ENCODE results near the gene SERF2. TPM values are rescaled to one million over a fixed set of nuclear protein-coding genes. Genes with fewer than 3 reads are reported as not detected.
"Not testable (repeated sequence)": the region's sequence is repeated elsewhere in the genome, so short reads cannot be mapped to it uniquely, and the experiment has no call there.

SERF2 gene
- total RNA-seq, 2 donors from 2014 or later: 456 to 585 TPM

GRCh38 chr15:43799945-43800285 lies 7.8 kb downstream of the SERF2 start, which contains the start of gene SERINC4:
Gene SERINC4 (minus strand): TSS chr15:43800220. CDS start chr15:43799986, 234 bp downstream.
- H3K36me3 Mint-ChIP-seq: peaks cover 38% of the 10 kb centered on the region
- H3K27ac Mint-ChIP-seq: peak within 1 kb of the TSS; percentile 87 to 91
- ATAC-seq (no peak), DNase-seq (ENCODE audit: low spot score) (no peak)
- H3K27me3 Mint-ChIP-seq: no peaks in the 10 kb centered on the region
- peak within 1 kb of the TSS; percentile 99 for H3K4me3 Mint-ChIP-seq
- peaks cover 41 to 47% of the 10 kb centered on the region in 2 donors for H3K4me1 Mint-ChIP-seq (ENCODE audit: low read depth in 2 of 2)
- H3K9me3 Mint-ChIP-seq: no peaks in the 10 kb centered on the region

GRCh38 chr15:43800286-43801141 lies 8.4 kb downstream of the SERF2 start, which contains the start of gene HYPK:
Gene HYPK (plus strand): TSS chr15:43800599. CDS start chr15:43800623, 24 bp downstream.
- peak; percentile 99 for ATAC-seq
- H3K27ac Mint-ChIP-seq: peak within 1 kb of the TSS; percentile 87 to 91
- no peaks in the 10 kb centered on the region for H3K27me3 Mint-ChIP-seq
- H3K4me1 Mint-ChIP-seq (ENCODE audit: low read depth in 2 of 2): peaks cover 36 to 41% of the 10 kb centered on the region in 2 donors
- H3K9me3 Mint-ChIP-seq: no peaks in the 10 kb centered on the region
- H3K36me3 Mint-ChIP-seq: peaks cover 37% of the 10 kb centered on the region
- peak; percentile 93 for DNase-seq (ENCODE audit: low spot score)
- H3K4me3 Mint-ChIP-seq: peak within 1 kb of the TSS; percentile 99

- peaks cover 42% of the 10 kb centered on the region for H3K36me3 Mint-ChIP-seq
- H3K27ac Mint-ChIP-seq; ATAC-seq; H3K27me3 Mint-ChIP-seq; DNase-seq (ENCODE audit: low spot score); H3K4me3 Mint-ChIP-seq; H3K9me3 Mint-ChIP-seq: not testable (repeated sequence)
- H3K4me1 Mint-ChIP-seq (ENCODE audit: low read depth in 2 of 2): peaks cover 27 to 30% of the 10 kb centered on the region in 2 donors
Observed at GRCh38 chr15:43802676-43803075, 10.6 kb downstream of the SERF2 start.

- H3K9me3 Mint-ChIP-seq: no peaks in the 10 kb centered on the region
- no peaks in the 10 kb centered on the region for H3K27me3 Mint-ChIP-seq
- DNase-seq (ENCODE audit: low spot score): no peak
- H3K36me3 Mint-ChIP-seq: peaks cover 32% of the 10 kb centered on the region
- no peak overlapping the region for H3K4me3 Mint-ChIP-seq
- no peak for ATAC-seq
- H3K27ac Mint-ChIP-seq: no peak overlapping the region
- H3K4me1 Mint-ChIP-seq (ENCODE audit: low read depth in 2 of 2): peaks cover 4 to 5% of the 10 kb centered on the region in 2 donors
Observed at GRCh38 chr15:43808435-43808950, 16.4 kb downstream of the SERF2 start.

- Mint-ChIP-seq H3K27ac (no peak overlapping the region), H3K9me3 (no peaks in the 10 kb centered on the region), H3K4me3 (no peak overlapping the region), H3K27me3 (no peaks in the 10 kb centered on the region), H3K36me3 (peaks cover 32% of the 10 kb centered on the region), H3K4me1 (ENCODE audit: low read depth in 2 of 2) (peaks cover 4 to 5% of the 10 kb centered on the region in 2 donors)
- DNase-seq (ENCODE audit: low spot score): no peak
- no peak for ATAC-seq
Observed at GRCh38 chr15:43808960-43809678, 17.0 kb downstream of the SERF2 start.

GRCh38 chr15:43815064-43815463 lies 22.9 kb downstream of the SERF2 start:
- not testable (repeated sequence) for H3K9me3 Mint-ChIP-seq; ATAC-seq; DNase-seq (ENCODE audit: low spot score); H3K27ac Mint-ChIP-seq; H3K4me3 Mint-ChIP-seq; H3K27me3 Mint-ChIP-seq
- Mint-ChIP-seq H3K36me3 (peaks cover 28% of the 10 kb centered on the region), H3K4me1 (ENCODE audit: low read depth in 2 of 2) (peaks cover 8 to 16% of the 10 kb centered on the region in 2 donors)

- no peaks in the 10 kb centered on the region for H3K9me3 Mint-ChIP-seq
- H3K27me3 Mint-ChIP-seq: no peaks in the 10 kb centered on the region
- peak overlapping the region; percentile 45 for H3K4me3 Mint-ChIP-seq
- no peak for DNase-seq (ENCODE audit: low spot score)
- H3K27ac Mint-ChIP-seq: peak overlapping the region in 1 of 2 donors; percentile 10
- peaks cover 13% of the 10 kb centered on the region for H3K36me3 Mint-ChIP-seq
- ATAC-seq: no peak
- peaks cover 19 to 22% of the 10 kb centered on the region in 2 donors for H3K4me1 Mint-ChIP-seq (ENCODE audit: low read depth in 2 of 2)
Observed at GRCh38 chr15:43821505-43821904, 29.4 kb downstream of the SERF2 start.

- DNase-seq (ENCODE audit: low spot score) (peak; percentile 95), ATAC-seq (peak; percentile 89 to 94)
- no peaks in the 10 kb centered on the region for H3K9me3 Mint-ChIP-seq
- H3K27ac Mint-ChIP-seq: peak within 1 kb of the TSS; percentile 97 to 99
- H3K27me3 Mint-ChIP-seq: no peaks in the 10 kb centered on the region
- peak within 1 kb of the TSS; percentile 98 for H3K4me3 Mint-ChIP-seq
- H3K36me3 Mint-ChIP-seq: peaks cover 14% of the 10 kb centered on the region
- H3K4me1 Mint-ChIP-seq (ENCODE audit: low read depth in 2 of 2): peaks cover 34 to 36% of the 10 kb centered on the region in 2 donors
Observed at GRCh38 chr15:43824302-43825246, 32.5 kb downstream of the SERF2 start, which contains the start of gene MFAP1. Gene MFAP1 (minus strand): TSS chr15:43824690. CDS start chr15:43824569, 121 bp downstream.

- Mint-ChIP-seq H3K27ac (peak overlapping the region; percentile 84 to 97), H3K36me3 (peaks cover 14% of the 10 kb centered on the region), H3K4me1 (ENCODE audit: low read depth in 2 of 2) (peaks cover 34 to 41% of the 10 kb centered on the region in 2 donors), H3K4me3 (peak overlapping the region; percentile 96)
- ATAC-seq; H3K9me3 Mint-ChIP-seq; DNase-seq (ENCODE audit: low spot score); H3K27me3 Mint-ChIP-seq: not testable (repeated sequence)
Observed at GRCh38 chr15:43825305-43825704, 33.2 kb downstream of the SERF2 start.

- no peak for ATAC-seq
- H3K27ac Mint-ChIP-seq: peak overlapping the region; percentile 84 to 97
- peaks cover 34 to 41% of the 10 kb centered on the region in 2 donors for H3K4me1 Mint-ChIP-seq (ENCODE audit: low read depth in 2 of 2)
- peaks cover 14% of the 10 kb centered on the region for H3K36me3 Mint-ChIP-seq
- H3K4me3 Mint-ChIP-seq: peak overlapping the region; percentile 96
- no peak for DNase-seq (ENCODE audit: low spot score)
- no peaks in the 10 kb centered on the region for H3K9me3 Mint-ChIP-seq
- H3K27me3 Mint-ChIP-seq: no peaks in the 10 kb centered on the region
Observed at GRCh38 chr15:43826029-43826507, 33.9 kb downstream of the SERF2 start.

GRCh38 chr15:43826508-43827341 lies 34.6 kb downstream of the SERF2 start, which contains the start of gene WDR76:
Gene WDR76 (plus strand): TSS chr15:43827002. CDS start chr15:43827033, 31 bp downstream.
- Mint-ChIP-seq H3K9me3 (no peaks in the 10 kb centered on the region), H3K4me1 (ENCODE audit: low read depth in 2 of 2) (peaks cover 29 to 37% of the 10 kb centered on the region in 2 donors), H3K4me3 (peak within 1 kb of the TSS; percentile 96), H3K27me3 (no peaks in the 10 kb centered on the region), H3K27ac (peak within 1 kb of the TSS; percentile 84 to 97), H3K36me3 (peaks cover 14% of the 10 kb centered on the region)
- peak; percentile 88 to 91 for ATAC-seq
- peak; percentile 89 for DNase-seq (ENCODE audit: low spot score)

All from natural killer cell treated with Interleukin-12 subunit alpha and Interleukin-12 subunit beta and Interleukin-15 and Interleukin-18, amount 100 ng/mL, for 72 hours (primary cell).